ENCODE results near the gene ADGRG7.

ADGRG7 gene

DNA sequence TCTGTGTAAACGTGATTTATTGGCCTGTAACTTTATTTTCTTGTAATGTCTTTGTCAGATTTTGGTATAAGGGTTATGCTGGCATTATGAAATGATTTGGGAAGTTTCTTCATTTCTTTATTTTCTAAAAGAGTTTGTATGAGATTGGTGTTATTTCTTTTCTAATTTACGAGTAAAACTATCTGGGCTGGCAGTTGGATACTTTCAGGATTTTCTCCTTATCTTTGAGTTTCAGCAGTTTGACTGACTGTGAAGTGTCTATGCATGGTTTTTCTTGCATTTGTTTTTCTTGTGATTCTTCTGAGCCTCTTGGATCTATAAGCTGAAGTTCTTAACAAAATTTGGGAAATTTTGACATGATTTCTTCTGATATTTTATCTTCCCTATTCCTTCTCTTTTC, 18.1 kb downstream of the ADGRG7 start:
- H3K27me3 ChIP-seq = no peaks in the 10 kb centered on the region
- intact Hi-C loops (cut with DNase I; ENCODE audit: low total_unique reads) = no loop called here

GRCh38 chr3:100629421-100630127, 20.2 kb downstream of the ADGRG7 start:
- Histone ChIP-seq H3K27me3 (no peaks in the 10 kb centered on the region), H3K4me1 (peaks cover 0 to 3% (median 2%) of the 10 kb centered on the region in 4 donors), H3K36me3 (no peaks in the 10 kb centered on the region), H3K9me3 (peaks cover 0 to 6% (median 1%) of the 10 kb centered on the region in 3 donors), H3K4me3 (no peak overlapping the region), H3K27ac (no peak overlapping the region)
- intact Hi-C loops (cut with DNase I; ENCODE audit: low total_unique reads) = no loop called here
- DNase-seq = no peak
- TF ChIP-seq, protein P1, sequence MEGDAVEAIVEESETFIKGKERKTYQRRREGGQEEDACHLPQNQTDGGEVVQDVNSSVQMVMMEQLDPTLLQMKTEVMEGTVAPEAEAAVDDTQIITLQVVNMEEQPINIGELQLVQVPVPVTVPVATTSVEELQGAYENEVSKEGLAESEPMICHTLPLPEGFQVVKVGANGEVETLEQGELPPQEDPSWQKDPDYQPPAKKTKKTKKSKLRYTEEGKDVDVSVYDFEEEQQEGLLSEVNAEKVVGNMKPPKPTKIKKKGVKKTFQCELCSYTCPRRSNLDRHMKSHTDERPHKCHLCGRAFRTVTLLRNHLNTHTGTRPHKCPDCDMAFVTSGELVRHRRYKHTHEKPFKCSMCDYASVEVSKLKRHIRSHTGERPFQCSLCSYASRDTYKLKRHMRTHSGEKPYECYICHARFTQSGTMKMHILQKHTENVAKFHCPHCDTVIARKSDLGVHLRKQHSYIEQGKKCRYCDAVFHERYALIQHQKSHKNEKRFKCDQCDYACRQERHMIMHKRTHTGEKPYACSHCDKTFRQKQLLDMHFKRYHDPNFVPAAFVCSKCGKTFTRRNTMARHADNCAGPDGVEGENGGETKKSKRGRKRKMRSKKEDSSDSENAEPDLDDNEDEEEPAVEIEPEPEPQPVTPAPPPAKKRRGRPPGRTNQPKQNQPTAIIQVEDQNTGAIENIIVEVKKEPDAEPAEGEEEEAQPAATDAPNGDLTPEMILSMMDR (IDR thresholded peaks at IDR 0.05) = no peak

More for the DNA sequence above, 18.1 kb downstream of the ADGRG7 start:
- TF ChIP-seq, protein P1 (IDR thresholded peaks at IDR 0.05) = no peak
- H3K9me3 ChIP-seq = peaks cover 0 to 8% (median 2%) of the 10 kb centered on the region in 3 donors
- H3K36me3 ChIP-seq = no peaks in the 10 kb centered on the region
- no peaks in the 10 kb centered on the region for H3K4me1 ChIP-seq
- H3K4me3 ChIP-seq = no peak overlapping the region
- DNase-seq = no peak
- no peak overlapping the region for H3K27ac ChIP-seq

DNA sequence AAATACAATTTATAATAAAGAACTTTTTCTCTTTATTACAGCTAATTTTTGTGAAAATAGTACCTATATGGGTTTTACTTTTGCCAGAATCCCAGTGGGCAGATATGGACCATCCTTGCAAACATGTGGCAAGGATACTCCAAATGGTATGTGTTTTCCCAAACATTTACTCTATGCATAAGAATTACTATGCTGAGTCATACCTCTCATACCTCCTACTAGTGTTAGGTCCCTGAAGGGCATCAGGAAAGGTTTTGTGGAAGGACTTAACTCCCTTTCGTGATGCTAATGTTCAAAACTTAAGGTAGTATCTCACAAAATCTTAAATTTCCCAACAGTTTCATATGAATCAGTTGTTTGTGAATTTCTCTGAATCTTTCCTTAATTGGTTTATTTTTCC, 21.3 kb downstream of the ADGRG7 start:
- H3K36me3 ChIP-seq = no peaks in the 10 kb centered on the region
- H3K4me3 ChIP-seq = no peak overlapping the region
- no peaks in the 10 kb centered on the region for H3K27me3 ChIP-seq
- H3K4me1 ChIP-seq = peaks cover 0 to 9% (median 4%) of the 10 kb centered on the region in 4 donors
- H3K9me3 ChIP-seq = no peaks in the 10 kb centered on the region
- intact Hi-C loops (cut with DNase I; ENCODE audit: low total_unique reads) = no loop called here
- H3K27ac ChIP-seq = no peak overlapping the region
- TF ChIP-seq, protein P1 (IDR thresholded peaks at IDR 0.05) = no peak
- DNase-seq = no peak

GRCh38 chr3:100631236-100631635, 21.8 kb downstream of the ADGRG7 start:
- TF ChIP-seq, protein P1 (IDR thresholded peaks at IDR 0.05) = no peak

DNA sequence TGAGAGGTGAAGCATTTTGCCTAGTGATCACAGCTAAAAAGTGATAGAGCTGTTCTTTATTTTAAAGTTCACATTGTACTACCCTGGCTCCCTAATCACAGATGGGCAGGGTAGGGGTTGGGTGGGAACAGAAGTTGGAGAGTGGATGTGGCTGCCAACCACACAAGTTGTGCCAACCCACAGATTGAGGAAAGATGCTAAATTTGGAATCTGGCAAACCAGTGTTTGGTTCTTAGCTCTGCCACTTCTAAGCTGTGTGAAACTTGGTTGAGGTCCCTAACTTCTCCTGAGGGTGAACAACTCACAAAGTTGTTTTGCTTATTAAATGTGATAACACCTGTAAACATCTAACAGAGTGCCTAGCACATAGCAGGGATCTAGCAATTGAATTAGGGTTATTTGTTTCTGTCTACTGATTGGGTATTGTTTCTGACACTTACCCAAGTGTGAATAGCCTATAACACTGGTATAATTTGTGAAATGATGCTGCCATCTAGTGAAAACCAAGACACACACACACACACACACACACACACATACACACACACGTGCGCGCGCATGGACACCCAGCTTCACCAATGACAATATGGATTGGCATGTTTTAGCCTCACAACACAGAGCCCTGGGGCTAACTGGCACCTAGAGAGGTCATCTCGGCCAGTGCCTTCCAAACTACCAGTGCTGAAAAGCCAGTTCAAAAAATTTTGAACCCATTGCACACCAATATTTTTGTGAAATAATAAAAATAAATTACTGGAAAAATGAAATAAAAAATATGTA, 25.3 kb downstream of the ADGRG7 start:
- H3K27ac ChIP-seq = no peak overlapping the region
- peaks cover 0 to 9% (median 4%) of the 10 kb centered on the region in 4 donors for H3K4me1 ChIP-seq
- no peak for DNase-seq
- intact Hi-C loops (cut with DNase I; ENCODE audit: low total_unique reads) = no loop called here
- no peak overlapping the region for H3K4me3 ChIP-seq
- TF ChIP-seq, protein P1 (IDR thresholded peaks at IDR 0.05) = no peak
- no peaks in the 10 kb centered on the region for H3K9me3 ChIP-seq
- H3K36me3 ChIP-seq = no peaks in the 10 kb centered on the region
- no peaks in the 10 kb centered on the region for H3K27me3 ChIP-seq

More at GRCh38 chr3:100631236-100631635, 21.8 kb downstream of the ADGRG7 start:
- no peak for DNase-seq
- Histone ChIP-seq H3K4me1 (peaks cover 0 to 9% (median 4%) of the 10 kb centered on the region in 4 donors), H3K36me3 (no peaks in the 10 kb centered on the region), H3K9me3 (no peaks in the 10 kb centered on the region), H3K27ac (no peak overlapping the region), H3K4me3 (no peak overlapping the region), H3K27me3 (no peaks in the 10 kb centered on the region)
- intact Hi-C loops (cut with DNase I; ENCODE audit: low total_unique reads) = no loop called here

All from tibial artery (tissue), 4 donors.